Hippocampal formation (tissue), 2 donors: ENCODE measurements around the gene KRTAP12-2.
"Not testable (repeated sequence)": the region's sequence is repeated elsewhere in the genome, so short reads cannot be mapped to it uniquely, and the experiment has no call there.

Experiments used
- DNase-seq, 2 donors: peaks; one replicate each; lab custom pipeline; 2025; lab: John Stamatoyannopoulos, UW

Gene KRTAP12-2

DNA sequence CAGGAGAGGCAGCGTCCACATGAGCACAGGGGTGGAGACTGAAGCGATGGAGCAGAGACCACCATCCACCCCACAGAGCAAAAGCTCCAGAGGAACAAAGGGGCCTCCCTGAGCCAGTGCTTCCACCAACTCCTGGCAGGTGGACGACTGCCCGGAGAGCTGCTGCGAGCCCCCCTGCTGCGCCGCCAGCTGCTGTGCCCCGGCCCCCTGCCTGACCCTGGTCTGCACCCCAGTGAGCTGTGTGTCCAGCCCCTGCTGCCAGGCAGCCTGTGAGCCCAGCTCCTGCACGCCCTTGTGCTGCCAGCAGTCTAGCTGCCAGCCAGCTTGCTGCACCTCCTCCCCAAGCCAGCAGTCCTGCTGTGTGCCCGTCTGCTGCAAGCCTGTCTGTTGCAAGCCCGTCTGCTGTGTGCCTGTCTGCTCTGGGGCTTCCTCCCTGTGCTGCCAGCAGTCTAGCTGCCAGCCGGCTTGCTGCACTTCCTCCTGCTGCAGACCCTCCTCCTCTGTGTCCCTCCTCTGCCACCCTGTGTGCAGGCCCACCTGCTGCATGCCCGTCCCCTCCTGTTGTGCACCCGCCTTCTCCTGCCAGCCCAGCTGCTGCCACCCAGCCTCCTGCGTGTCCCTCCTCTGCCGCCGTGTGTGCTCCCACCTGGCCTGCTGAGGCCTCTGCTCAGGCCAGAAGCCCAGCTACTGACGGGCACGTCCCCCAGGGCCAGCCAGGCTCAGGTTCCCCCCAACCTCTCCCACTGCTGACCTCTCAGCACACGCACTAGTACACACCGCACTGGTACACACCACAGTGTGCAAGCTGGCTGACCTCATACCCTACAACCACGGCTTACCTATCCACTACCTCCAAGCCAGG is 35.6 kb upstream of the KRTAP12-2 start:
- DNase-seq = no peak

GRCh38 chr21:44701541-44701940 is 34.8 kb upstream of the KRTAP12-2 start:
- DNase-seq = no peak

DNA sequence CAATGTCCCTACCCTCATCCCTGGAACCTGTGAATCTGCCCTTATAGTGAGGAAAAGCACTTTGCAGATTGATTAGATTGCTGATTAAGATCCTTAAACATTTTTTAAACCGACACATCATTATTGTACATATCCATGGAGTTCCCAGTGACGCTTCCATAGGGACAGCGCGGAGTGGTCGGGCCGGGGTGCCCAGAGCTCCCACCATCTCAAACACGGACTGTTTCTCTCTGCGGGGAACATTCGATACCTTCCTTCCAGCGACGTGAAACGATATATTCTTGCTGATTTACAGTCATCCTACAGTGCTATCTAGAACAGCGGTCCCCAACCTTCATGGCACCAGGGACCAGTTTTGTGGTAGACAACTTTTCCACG is 34.3 kb upstream of the KRTAP12-2 start:
- no peak for DNase-seq

DNA sequence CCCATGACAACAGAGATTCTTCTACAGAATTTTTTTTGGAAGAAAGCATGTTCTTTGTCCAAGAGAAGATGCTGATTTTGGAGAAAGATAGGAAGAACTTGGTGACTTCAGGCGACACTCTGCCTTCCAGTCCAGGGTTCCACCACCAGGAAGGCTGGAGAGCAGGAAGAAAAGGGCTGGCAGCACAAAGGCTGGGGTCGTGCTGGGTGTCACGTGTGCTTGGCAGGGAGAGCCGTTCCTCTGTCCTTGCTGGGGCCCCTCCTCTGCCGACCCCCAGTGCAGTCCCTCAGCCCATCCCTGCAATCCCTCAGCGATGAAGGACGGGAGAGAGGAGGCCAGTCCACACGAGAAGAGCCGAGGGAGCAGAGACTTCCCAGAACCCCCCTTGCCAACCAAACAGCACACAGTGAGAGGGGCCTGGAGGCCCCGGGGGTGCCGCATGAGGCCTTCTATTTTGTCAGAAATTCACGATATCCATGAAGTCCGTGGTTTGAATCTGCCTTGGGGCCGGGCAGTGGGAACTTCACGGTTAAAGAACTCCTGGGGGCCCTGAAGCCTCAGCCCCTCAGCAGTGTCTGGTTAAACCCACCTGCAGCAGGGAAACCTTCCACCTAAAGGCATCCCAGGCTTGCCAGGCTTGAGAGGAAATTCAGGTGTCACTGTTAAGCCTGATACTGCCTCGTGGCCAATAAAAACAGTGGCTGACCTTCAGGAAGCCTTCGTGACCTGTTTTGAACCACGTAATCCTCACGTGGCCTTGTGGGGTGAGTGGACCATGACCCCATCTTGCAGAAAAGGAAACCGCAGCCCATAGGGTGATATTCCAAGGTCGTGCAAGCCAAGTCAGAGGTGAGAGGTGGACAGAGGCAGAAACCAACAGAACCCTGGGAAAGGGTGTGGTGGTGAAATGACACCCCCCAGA is 33.6 kb upstream of the KRTAP12-2 start:
- no peak for DNase-seq

DNA sequence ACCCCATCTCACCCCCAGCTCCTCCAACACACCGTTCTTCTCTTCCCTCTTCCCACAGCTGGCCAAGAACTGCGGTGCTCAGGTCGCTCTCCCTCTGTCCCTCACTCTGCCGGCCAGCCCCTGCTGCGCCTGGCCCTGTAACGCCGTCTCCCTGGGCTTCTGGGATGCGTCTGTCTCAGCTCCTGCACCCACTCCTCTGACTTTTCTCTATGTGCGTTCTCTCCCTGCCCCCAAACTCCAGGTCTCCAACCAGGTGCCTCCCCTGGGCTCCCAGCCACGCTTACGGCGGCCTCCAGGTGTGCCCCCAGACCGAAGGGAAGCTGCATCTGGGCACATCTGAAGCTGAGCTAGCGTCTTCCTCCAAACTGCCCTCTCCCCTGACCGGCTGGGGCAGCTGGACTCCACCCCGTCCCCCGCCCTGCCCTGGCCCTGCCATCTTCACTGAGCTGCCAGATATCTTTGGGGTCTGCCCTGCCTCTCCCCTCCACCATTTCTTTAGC is 32.8 kb upstream of the KRTAP12-2 start:
- DNase-seq = no peak

DNA sequence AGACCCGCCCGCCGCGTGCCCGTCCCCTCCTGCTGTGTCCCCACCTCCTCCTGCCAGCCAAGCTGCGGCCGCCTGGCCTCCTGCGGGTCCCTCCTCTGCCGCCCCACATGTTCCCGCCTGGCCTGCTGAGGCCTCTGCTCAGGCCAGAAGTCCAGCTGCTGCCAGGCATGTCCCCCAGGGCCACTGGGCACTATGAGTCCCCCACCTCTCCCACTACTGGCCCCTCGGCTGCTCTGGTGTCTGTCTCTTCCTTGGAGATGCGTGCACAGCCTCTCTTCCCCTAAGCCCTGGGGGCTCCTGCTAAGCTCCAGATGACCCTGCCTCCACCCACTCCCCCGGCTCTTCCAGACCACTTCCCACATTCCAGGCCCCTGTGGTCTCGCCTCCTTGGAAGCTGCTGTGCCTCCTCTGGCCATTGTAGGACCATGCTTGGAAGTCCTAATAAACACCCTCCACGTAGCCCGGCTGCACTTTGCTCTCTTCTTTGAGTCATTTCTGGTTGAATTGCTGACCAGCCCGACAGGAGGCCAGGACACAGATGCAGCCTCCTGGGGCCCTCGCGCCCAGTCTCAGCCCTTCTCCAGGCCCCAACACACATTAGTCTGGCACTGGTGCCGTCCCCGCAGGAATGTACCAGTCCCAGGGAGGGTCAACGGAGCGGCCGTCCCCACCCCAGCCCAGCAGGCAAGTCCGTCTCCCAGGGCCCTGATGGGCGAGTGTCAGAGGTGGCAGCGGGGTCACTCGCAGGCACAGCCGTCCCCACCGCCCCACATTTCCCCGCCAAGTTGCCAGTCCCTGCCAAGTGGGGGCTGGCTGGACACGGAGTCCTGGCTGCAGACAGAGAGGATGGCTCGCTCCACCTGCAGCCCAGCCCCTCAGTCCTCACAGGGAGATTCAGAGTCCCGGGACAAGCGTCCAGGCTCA is 31.3 kb upstream of the KRTAP12-2 start:
- DNase-seq = no peak

GRCh38 chr21:44697172-44697810 is 30.6 kb upstream of the KRTAP12-2 start, which contains the start of gene KRTAP10-12:
Gene KRTAP10-12 (plus strand): TSS chr21:44697172. CDS start chr21:44697202, 30 bp downstream.
- DNase-seq = not testable (repeated sequence)

DNA sequence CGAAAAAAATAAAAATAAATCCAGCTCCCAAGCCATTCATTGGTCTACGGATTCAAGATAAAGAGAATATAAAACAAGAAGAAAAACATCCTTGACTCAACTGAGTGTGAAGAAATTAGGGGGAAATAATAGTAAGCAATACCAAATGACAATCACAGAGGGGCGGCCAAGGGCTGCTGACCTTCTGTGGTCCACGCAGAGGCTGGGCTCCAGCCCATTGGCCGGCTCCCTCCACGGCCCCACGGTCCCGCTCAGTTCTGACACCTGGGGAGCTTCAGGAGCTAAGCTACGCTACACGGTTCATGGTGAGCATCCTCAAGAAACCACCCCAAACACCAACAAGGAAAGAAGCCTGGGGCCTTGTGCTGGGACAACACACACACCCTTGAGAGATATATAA is 29.8 kb upstream of the KRTAP12-2 start:
- no peak for DNase-seq

GRCh38 chr21:44695641-44696040 is 28.9 kb upstream of the KRTAP12-2 start:
- DNase-seq = no peak

GRCh38 chr21:44695184-44695583 is 28.5 kb upstream of the KRTAP12-2 start:
- DNase-seq = no peak

GRCh38 chr21:44694776-44695175 is 28.0 kb upstream of the KRTAP12-2 start:
- no peak for DNase-seq

DNA sequence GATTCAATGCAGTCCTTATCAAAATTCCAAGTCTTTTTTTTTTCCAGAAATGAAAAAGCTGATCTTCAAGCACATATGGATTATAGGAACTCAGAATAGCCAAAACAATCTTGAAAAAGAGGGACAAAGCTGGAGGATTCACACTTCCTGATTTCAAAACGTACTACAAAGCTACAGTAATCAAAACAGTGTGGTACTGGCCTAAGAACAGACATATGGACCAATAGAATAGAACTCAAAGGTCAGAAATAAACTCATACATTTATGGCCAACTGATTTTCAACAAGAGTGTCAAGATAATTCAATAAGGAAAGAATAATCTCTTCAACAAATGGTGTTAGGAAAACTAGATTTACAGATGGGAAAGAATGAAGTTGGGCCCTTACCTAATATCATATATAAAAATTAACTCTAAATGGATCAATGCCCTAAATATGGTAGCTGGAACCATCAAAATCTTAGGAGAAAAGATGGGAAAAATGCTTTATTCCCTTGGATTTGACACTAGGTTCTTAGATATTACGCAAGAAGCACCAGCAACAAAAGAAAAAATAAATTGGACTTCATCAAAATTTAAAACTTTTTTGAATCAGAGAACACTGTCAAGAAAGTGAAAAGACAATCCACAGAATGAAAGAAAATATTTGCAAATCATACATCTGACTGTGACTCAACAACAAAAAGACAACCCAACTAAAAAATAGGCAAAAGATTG is 26.2 kb upstream of the KRTAP12-2 start:
- DNase-seq = no peak

GRCh38 chr21:44691686-44692085 is 25.0 kb upstream of the KRTAP12-2 start:
- no peak for DNase-seq

DNA sequence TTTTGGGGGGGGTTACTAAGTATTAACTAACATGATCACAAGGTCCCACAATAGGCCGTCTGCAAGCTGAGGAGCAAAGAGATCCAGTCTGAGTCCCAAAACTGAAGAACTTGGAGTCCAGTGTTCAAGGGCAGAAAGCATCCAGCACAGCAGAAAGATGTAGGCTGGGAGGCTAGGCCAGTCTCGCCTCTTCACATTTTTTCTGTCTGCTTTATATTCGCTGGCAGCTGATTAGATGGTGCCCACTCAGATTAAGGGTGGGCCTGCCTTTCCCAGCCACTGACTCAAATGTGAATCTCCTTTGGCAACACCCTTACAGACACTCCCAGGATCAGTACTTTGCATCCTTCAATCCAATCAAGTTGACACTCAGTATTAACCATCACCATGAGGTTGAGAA is 23.0 kb upstream of the KRTAP12-2 start:
- not testable (repeated sequence) for DNase-seq

GRCh38 chr21:44687671-44688070 is 20.9 kb upstream of the KRTAP12-2 start:
- no peak for DNase-seq

GRCh38 chr21:44686843-44687561 is 20.3 kb upstream of the KRTAP12-2 start:
- no peak for DNase-seq

GRCh38 chr21:44686000-44686781 is 19.5 kb upstream of the KRTAP12-2 start:
- DNase-seq = no peak

DNA sequence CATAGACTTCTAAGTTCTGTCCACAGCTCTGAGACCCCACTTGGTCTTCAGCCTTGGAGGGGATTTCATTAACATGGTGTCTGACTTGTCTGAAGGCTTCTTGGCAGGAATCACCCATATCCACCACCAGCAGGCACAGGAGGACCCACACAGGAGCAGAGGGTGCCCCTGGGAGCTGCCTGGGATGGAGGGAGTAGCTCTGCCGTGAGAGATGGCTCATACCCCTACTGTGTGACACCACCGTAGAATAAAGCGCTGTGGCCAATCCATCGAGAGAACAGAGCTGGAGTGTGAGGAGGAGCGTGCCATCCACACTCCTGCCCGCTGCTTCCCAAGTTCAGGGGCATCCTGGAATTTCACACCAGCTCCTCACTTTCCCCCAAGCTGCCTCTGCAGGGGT is 18.3 kb upstream of the KRTAP12-2 start:
- DNase-seq = not testable (repeated sequence)

DNA sequence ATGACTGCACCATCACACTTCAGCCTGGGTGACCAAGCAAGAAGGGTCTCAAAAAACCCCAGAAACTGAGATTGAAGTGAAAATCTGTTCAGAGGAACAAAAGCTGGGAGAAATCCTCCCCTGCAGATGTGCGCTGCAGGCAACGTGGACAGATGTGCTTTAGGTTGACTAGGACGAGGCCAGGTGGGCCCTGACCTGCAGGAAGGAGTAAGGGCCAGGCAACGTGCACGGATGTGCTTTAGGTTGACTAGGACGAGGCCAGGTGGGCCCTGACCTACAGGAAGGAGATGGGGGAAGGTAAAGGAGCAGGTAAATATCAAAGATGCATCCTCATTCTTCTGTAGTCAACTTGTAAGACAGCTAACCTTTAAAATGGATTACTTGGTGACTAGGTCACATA is 17.8 kb upstream of the KRTAP12-2 start:
- DNase-seq = no peak
